HL-60 (cell line): Measurements from ENCODE around the gene MYBL2.

ENCODE experiments used
- CTCF ChIP-seq: IDR thresholded peaks from one replicate; pipeline ENCODE4 v1.5.1; 2011; ENCODE audit warnings: low read length, control low read depth, inconsistent platforms; ENCODE audit not compliant: insufficient read depth
- POLR2AphosphoS5 ChIP-seq: IDR thresholded peaks from 2 replicates; pipeline ENCODE4 v1.6.1; 2012; ENCODE audit warnings: low read depth

GRCh38 chr20:43667341-43668132 is 623 bp downstream of the MYBL2 start:
- TF ChIP-seq CTCF = no peak
- no peak for TF ChIP-seq POLR2AphosphoS5
